Glutamatergic neuron (in vitro differentiated cells): ENCODE results near the gene ZNF112. TPM values are rescaled to one million over a fixed set of nuclear protein-coding genes. Genes with fewer than 3 reads are reported as not detected.
"Not testable (repeated sequence)": the region's sequence is repeated elsewhere in the genome, so short reads cannot be mapped to it uniquely, and the experiment has no call there.

Experiments
- DNase-seq: peaks from one replicate; pipeline ENCODE4 v3.0.0; 2022
- H3K27ac Mint-ChIP-seq: one replicate; pipeline ENCODE4 v1.8.0; 2020; ENCODE audit warnings: mild to moderate bottlenecking, mixed read lengths, inconsistent platforms; ENCODE audit not compliant: unreplicated experiment
- H3K27me3 Mint-ChIP-seq: one replicate; pipeline ENCODE4 v1.8.0; 2020; ENCODE audit warnings: mild to moderate bottlenecking, moderate library complexity, mixed read lengths, inconsistent platforms; ENCODE audit not compliant: unreplicated experiment
- H3K36me3 Mint-ChIP-seq: one replicate; pipeline ENCODE4 v1.8.0; 2020; ENCODE audit warnings: mild to moderate bottlenecking, mixed read lengths, inconsistent platforms; ENCODE audit not compliant: unreplicated experiment
- H3K4me1 Mint-ChIP-seq: one replicate; pipeline ENCODE4 v1.8.0; 2020; ENCODE audit warnings: mild to moderate bottlenecking, low read depth, mixed read lengths, inconsistent platforms; ENCODE audit not compliant: unreplicated experiment
- H3K4me3 Mint-ChIP-seq: one replicate; pipeline ENCODE4 v1.8.0; 2020; ENCODE audit warnings: mild to moderate bottlenecking, mixed read lengths, inconsistent platforms; ENCODE audit not compliant: unreplicated experiment
- H3K9me3 Mint-ChIP-seq: one replicate; pipeline ENCODE4 v1.8.0; 2020; ENCODE audit warnings: mild to moderate bottlenecking, moderate library complexity, mixed read lengths, inconsistent platforms; ENCODE audit not compliant: unreplicated experiment
- total RNA-seq: library from RNA; stranded (reverse); fragmentation: NEBNext Ultra II Directional; extraction: Animal tissue kit (Norgen Biotek cat#: 25700); gene quantifications from one replicate; pipeline ENCODE4 v1.2.1, GENCODE V29; 2021; ENCODE audit not compliant: unreplicated experiment
- TF ChIP-seq, protein P1 (sequence below): fragments of 200-600 bp; sonication (generic); IDR thresholded peaks from one replicate; pipeline ENCODE4 v1.5.0; 2021; ENCODE audit not compliant: partially characterized antibody, unreplicated experiment

ZNF112 gene
- total RNA-seq, 1 donor from 2014 or later, result 7.6 TPM

DNA sequence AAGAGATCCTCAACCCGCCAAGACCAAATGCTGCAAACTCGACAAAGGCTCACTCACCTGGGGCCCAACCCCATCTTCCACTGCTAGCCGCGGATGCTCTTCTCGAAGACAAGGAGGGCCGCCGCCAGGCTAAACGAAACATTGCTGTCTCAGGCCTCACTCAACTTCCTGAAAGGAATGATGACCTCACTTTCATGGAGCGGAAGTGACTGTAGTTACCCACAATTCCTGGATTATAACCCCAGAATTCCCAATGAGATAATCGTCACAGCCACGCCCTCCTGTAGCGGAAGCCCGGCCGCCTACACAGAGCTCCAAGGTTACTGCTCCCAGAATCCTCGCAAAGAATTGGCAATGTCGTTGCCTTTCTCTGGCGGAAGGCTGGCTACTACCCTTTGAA, 10.5 kb upstream of the ZNF112 start:
- TF ChIP-seq, protein P1, sequence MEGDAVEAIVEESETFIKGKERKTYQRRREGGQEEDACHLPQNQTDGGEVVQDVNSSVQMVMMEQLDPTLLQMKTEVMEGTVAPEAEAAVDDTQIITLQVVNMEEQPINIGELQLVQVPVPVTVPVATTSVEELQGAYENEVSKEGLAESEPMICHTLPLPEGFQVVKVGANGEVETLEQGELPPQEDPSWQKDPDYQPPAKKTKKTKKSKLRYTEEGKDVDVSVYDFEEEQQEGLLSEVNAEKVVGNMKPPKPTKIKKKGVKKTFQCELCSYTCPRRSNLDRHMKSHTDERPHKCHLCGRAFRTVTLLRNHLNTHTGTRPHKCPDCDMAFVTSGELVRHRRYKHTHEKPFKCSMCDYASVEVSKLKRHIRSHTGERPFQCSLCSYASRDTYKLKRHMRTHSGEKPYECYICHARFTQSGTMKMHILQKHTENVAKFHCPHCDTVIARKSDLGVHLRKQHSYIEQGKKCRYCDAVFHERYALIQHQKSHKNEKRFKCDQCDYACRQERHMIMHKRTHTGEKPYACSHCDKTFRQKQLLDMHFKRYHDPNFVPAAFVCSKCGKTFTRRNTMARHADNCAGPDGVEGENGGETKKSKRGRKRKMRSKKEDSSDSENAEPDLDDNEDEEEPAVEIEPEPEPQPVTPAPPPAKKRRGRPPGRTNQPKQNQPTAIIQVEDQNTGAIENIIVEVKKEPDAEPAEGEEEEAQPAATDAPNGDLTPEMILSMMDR, result no peak
- Mint-ChIP-seq H3K27me3 (no peaks in the 10 kb centered on the region), H3K36me3 (no peaks in the 10 kb centered on the region), H3K4me1 (no peaks in the 10 kb centered on the region), H3K27ac (no peak overlapping the region), H3K4me3 (no peak overlapping the region), H3K9me3 (no peaks in the 10 kb centered on the region)
- DNase-seq, result no peak

DNA sequence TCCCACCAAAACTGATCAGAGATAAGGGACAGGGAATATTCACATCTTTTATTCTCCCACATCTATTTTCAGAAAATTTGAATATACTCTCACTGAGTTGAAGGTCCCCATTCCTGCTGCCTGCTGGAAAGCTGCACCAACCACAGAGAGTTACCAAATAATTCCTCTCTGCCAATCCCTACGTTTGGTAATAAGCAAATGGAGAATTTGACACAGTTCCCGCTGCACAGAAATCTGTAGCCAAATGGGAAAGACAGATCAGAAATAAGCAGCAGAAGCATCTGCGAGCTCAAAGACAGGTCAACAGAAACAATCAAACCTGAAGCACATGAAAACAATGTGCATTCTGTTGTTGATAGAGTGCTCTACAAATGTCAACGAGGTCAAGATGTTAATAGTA, 9.9 kb downstream of the ZNF112 start:
- Mint-ChIP-seq H3K27me3 (peaks cover under 1% of the 10 kb centered on the region), H3K27ac (no peak overlapping the region), H3K4me1 (no peaks in the 10 kb centered on the region), H3K36me3 (peaks cover 17% of the 10 kb centered on the region), H3K4me3 (no peak overlapping the region), H3K9me3 (peaks cover 2% of the 10 kb centered on the region)
- TF ChIP-seq, protein P1, result no peak
- no peak for DNase-seq

GRCh38 chr19:44345959-44346358, 10.5 kb downstream of the ZNF112 start:
- TF ChIP-seq, protein P1, result no peak
- DNase-seq, result no peak
- Mint-ChIP-seq H3K36me3 (peaks cover 22% of the 10 kb centered on the region), H3K27ac (no peak overlapping the region), H3K9me3 (peaks cover 2% of the 10 kb centered on the region), H3K27me3 (no peaks in the 10 kb centered on the region), H3K4me1 (no peaks in the 10 kb centered on the region), H3K4me3 (no peak overlapping the region)

GRCh38 chr19:44344255-44344654, 12.2 kb downstream of the ZNF112 start:
- no peak overlapping the region for H3K27ac Mint-ChIP-seq
- H3K4me1 Mint-ChIP-seq, result no peaks in the 10 kb centered on the region
- H3K9me3 Mint-ChIP-seq, result peaks cover 4% of the 10 kb centered on the region
- peaks cover 33% of the 10 kb centered on the region for H3K36me3 Mint-ChIP-seq
- TF ChIP-seq, protein P1, result no peak
- no peaks in the 10 kb centered on the region for H3K27me3 Mint-ChIP-seq
- no peak overlapping the region for H3K4me3 Mint-ChIP-seq
- DNase-seq, result no peak

DNA sequence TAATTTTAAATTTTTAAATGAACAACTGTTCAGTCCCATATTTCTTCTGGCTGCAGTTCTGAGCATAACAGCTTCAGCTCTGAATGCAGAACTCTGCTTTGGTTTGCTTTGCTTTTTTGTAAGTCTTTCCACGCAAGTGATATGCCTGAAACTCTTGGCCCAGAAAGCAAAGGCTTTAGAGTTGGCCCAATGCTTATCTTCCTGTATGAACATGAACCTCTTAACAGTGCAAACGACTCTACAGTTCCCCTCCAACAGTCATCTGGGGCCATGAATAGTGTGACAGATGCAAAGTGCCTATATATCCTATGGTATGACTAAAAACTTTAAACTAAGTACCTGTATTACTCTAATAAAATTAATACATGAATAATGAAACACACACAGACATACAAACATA, 14.7 kb downstream of the ZNF112 start:
- TF ChIP-seq, protein P1, result no peak
- Mint-ChIP-seq H3K9me3 (peaks cover 4% of the 10 kb centered on the region), H3K4me3 (no peak overlapping the region), H3K36me3 (peaks cover 46% of the 10 kb centered on the region), H3K27me3 (no peaks in the 10 kb centered on the region), H3K4me1 (no peaks in the 10 kb centered on the region), H3K27ac (no peak overlapping the region)
- no peak for DNase-seq

DNA sequence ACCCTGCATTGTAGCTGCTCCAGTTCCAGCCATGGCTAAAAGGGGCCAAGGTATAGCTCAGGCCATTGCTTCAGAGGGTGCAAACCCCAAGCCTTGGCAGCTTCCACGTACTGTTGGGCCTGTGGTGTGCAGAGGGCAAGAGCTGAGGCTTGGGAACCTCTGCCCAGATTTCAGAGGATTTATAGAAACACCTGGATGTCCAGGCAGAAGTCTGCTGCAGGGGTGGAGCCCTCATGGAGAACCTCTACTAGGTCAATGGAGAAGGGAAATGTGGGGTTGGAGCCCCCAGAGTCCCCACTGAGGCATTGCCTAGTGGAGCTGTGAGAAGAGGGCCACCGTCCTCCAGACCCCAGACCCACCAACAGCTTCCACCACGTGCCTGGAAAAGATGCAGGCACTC, 21.8 kb downstream of the ZNF112 start:
- H3K9me3 Mint-ChIP-seq, result peaks cover 17% of the 10 kb centered on the region
- H3K36me3 Mint-ChIP-seq, result peaks cover 89% of the 10 kb centered on the region

More for the DNA sequence above, 21.8 kb downstream of the ZNF112 start:
- not testable (repeated sequence) for H3K4me3 Mint-ChIP-seq, H3K4me1 Mint-ChIP-seq, H3K27me3 Mint-ChIP-seq, H3K27ac Mint-ChIP-seq, DNase-seq
